ENCODE data around the gene GAS7. TPM values are rescaled to one million over a fixed set of nuclear protein-coding genes. Genes with fewer than 3 reads are reported as not detected.
A peak's percentile ranks its signal among the peaks of the same experiment; 100 is the strongest.
"Not testable (repeated sequence)": the region's sequence is repeated elsewhere in the genome, so short reads cannot be mapped to it uniquely, and the experiment has no call there.

Gene GAS7
- total RNA-seq, 1 experiment from 2014 or later, result 14.3 TPM

DNA sequence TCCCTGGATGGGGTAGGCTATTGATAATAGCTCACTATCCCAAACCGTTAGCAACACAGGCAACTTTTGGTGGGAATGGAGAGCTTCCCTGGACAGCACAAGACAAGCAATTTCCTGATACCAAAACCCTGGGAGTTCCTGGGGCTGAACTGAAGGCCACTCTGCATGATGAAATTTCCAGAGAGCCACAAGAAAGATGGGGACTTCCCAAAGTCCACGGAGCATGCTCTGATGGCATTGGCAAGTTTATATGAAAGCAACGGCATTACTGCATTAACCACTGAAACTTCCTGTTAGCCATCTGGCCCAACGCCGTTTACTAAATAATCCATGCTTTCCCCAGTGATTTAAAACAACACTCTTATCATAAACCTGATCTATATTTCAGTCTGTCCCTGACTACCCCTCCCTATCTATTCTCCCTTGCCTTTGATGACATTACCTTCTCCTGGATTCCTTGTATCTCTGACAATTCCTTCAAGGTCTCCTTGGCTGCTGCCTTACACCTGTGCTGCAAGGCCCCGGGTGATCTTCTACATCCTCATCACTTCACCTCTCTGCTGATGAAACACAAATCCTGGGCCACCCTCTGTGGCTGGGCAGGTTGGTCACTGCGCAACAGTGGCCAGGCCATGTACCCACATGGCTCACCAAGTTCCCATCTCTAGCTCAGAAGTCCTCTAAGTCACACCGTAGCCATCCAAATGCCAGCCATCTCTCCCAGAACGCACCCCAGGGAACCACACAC, 184.9 kb downstream of the GAS7 start:
- in situ Hi-C loops (cut with HindIII; ENCODE audit: low sequenced_read_pairs), result no loop called here
- DNase-seq (ENCODE audit: low spot score), result no peak

DNA sequence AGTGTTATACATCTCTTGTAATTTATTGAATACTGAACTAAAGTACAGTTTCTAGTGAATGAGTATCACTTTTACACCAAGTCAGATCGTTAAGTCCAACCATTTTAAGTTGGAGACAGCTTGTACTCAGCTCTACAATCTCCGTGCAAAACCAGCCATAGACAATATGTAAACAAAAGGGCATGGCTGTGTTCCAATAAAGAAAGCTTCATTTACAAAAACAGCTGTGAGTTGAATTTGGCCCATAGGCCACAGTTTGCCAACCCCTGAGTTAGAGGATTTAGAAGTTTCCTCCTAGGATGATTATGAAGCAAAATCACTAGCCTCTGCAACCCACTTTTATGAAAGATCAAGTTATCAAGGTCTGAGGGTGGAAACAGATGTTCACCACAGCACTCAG, 187.7 kb downstream of the GAS7 start:
- no peak for DNase-seq (ENCODE audit: low spot score)
- in situ Hi-C loops (cut with HindIII; ENCODE audit: low sequenced_read_pairs), result no loop called here

DNA sequence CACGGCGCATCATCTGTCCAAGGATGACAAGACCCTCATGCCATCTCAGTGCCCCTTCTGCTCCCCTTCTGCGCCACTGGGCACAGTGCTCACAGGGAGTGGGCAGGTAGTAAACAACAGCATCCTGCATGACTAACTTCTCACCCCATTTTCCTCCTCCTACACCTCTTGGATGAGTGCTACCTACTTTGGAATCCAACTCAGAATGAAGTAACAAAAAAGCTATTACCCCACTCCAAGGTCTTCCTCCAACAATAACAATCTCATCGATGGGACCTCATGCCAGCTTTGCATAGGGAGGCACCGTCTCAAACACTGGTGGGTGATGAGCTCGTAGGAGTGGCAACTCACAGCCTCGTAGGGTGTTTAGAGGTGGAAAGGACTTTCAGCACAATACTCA, 194.7 kb downstream of the GAS7 start:
- DNase-seq (ENCODE audit: low spot score), result no peak
- in situ Hi-C loops (cut with HindIII; ENCODE audit: low sequenced_read_pairs), result no loop called here

DNA sequence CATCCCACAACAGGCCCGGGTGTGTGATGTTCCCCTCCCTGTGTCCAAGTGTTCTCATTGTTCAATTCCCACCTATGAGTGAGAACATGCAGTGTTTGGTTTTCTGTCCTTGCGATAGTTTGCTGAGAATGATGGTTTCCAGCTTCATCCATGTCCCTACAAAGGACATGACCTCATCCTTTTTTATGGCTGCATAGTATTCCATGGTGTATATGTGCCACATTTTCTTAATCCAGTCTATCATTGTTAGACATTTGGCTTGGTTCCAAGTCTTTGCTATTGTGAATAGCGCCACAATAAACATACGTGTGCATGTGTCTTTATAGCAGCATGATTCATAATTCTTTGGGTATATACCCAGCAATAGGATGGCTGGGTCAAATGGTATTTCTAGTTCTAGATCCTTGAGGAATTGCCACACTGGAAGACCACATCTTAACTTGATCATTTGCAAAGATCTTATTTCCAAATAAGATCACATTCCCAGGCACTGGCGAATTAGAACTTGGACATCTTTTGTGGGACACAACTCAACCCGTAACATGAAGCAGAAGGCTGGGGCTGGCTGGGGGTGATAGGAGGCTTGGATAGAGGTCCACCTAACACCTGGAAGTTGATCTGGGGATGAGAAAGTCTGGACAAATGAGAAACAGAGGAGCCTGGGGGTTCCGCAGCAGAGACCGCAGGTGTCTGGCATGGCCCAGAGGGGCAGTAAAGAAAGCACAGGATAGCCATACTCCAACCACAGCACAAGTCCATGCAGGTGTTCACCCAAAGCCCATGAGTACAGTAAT, 195.6 kb downstream of the GAS7 start:
- DNase-seq (ENCODE audit: low spot score); in situ Hi-C loops (cut with HindIII; ENCODE audit: low sequenced_read_pairs): not testable (repeated sequence)

DNA sequence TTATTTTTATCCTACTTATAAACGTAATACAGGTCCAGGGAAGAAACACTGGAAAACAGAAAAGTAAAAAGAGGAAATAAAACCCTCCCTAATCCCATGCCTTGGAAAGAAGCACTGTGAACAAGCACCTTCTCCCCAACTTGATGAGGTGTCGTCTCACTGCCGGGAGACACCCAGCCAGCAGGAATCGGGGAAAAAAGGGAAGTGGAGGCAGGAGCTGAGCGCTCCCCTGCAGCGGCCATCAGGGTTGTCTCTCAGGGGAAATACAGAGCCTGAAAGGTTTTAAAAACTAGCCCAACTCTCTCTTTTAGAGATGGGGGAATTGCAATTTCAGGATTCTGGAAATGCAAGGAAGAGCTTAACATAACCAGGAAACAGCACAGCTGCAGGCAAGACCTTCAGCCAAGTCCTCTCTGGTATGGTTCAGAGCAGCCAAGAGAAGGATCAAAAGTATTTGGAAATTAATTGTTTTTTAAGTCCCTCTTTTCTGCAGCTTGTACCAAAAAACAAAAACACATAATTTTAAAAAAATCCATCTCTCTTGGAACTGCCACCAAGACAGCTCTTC, 197.0 kb downstream of the GAS7 start:
- DNase-seq (ENCODE audit: low spot score), result no peak
- in situ Hi-C loops (cut with HindIII; ENCODE audit: low sequenced_read_pairs), result no loop called here

DNA sequence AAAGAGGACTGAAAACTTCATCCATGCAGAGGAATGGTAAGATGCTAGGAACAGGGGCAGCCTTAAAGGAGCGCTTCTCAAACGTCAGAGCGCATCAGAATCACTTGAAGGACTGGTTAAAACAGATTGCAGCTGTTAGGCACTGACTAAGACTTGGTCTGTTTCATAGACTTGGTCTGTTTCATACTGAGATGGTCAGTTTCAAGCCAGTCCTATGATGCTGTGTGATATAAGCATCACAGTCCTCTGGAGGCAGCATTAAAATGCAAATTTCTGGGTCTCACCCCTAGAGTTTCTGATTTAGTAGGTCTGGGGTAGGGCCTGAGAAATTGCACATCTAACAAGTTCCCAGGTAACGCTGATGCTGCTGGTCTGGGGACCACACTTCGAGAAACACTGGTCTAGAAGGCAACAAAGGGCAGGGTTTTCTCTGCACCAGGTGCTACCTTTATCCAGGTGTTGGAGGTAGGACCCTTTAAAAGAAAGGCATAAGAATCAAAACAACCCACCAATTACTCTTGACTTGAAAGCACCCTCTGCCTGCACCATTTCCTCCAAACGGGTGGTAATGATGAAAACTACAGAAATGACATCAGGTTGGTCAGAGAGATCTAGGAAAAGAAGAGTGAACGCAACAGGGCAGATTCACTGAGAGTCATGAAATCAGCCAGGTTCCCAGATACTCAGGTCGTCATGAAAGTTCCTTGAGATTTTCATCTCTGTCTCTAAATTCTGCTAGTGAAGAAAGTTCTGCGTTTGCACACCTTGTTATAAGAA, 198.3 kb downstream of the GAS7 start:
- in situ Hi-C loops (cut with HindIII; ENCODE audit: low sequenced_read_pairs), result no loop called here
- no peak for DNase-seq (ENCODE audit: low spot score)

DNA sequence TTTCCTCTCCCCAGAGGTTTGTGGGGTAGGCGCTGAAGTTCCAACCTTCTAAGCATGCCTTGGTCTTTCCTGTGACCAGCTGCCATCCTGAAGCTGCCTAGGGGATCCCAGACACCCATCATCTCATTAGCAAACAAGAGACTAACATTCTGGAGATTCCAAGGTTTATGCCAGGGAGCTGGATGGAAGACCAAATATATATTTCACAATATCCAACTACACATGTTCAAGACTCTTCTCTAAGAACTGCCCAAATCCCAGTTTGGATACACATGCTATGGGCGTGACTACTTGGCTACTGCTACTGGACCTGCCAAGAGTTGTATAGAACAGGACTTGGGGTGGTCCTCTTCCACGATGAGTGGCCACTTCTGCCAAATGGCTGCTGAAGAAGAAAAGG, 200.3 kb downstream of the GAS7 start:
- DNase-seq (ENCODE audit: low spot score), result no peak

DNA sequence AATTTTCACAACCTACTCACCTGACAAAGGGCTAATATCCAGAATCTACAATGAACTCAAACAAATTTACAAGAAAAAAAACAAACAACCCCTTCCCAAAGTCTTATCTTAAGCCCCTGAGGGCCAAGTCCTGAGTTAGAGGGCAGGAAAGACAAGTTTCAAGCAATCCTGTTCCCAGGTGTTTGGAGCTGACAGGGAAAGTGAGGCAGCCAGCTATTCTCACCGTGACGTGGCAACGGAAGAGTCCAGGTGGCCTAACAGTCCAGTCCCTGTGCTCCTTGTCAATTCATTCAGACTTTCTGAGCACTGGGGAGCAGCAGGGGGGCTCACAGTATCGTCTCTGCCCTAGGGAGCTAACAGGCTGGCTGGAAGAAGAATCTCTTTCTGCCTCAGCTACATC, 203.6 kb downstream of the GAS7 start:
- in situ Hi-C loops (cut with HindIII; ENCODE audit: low sequenced_read_pairs), result no loop called here
- DNase-seq (ENCODE audit: low spot score), result no peak

More for the DNA sequence above, 200.3 kb downstream of the GAS7 start:
- in situ Hi-C loops (cut with HindIII; ENCODE audit: low sequenced_read_pairs), result no loop called here

DNA sequence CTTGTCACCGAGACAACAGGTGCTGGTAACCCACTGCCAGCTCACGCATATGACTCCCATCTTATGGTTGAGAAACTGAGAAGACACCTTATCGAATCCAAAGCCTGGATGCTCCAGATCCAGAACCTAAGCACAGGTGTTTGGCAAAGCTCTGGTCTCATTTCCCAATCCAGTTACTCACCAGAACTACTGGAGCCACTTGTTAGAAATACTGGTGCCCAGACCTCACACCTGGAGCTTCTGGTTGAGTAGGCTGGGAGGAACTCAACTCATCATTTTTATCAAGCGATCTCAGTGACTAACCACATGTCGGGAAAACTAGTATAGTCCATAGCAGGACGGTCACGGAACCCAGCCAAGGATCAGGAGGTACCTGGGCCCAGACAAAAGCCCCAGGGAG, 206.6 kb downstream of the GAS7 start:
- DNase-seq (ENCODE audit: low spot score), result no peak
- in situ Hi-C loops (cut with HindIII; ENCODE audit: low sequenced_read_pairs), result no loop called here

DNA sequence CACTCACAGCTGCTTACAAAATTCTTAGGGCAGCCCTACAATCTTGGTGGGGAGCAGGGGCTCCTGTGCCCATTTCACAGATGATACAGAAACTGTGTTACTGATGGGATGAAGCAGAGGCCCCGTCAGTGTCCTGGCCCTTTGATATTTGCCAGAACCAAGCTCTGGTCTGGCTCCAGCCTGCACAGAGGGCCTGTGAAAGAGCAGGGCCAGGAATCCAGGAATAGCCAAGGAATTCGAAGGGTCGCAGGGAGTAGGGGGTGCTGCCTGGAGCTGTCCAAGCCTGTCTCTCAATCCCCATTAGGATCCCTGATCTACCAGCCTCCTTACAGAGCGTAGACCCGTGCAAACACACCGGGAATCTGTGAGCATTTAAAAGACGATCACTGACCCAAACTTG, 207.1 kb downstream of the GAS7 start:
- DNase-seq (ENCODE audit: low spot score), result no peak
- in situ Hi-C loops (cut with HindIII; ENCODE audit: low sequenced_read_pairs), result no loop called here

DNA sequence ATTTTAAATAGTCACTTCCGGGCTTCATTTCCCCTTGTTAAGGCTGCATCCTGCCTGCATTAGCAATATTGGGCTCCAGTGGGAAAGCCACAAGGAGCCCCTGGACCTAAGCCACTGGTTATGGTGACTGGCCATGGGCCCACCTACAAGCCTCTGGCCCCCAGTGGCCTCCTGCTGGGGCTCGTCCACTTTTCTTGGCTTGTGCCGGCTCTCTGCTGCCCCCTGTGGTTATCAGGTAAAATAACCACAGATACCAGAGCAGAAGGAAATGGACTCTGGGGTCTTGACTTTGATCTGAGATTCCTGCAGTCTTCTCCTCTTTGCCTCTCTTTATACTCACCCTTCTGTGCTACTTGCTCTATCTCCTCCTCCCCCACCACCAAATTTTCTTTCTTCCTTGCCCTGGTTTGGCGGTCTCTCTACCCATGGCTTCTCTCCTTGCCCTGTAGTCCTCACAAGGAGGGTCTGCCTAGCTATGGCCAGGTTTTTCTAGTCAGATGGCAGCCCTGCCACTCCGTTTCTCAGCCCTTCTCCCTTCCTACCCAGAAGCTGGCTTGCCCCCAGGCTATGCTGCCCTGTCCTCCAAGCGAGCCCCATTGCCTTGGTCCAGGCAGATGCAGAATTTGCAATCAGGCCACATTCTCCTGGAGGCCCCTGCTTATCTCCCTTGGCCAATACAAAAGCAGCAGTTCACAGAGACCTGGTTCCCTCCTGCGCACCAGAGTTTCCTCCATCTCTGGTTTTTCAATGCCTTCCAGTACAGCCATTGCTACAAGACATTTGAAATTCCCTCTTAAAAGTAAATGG, 210.4 kb downstream of the GAS7 start:
- in situ Hi-C loops (cut with HindIII; ENCODE audit: low sequenced_read_pairs), result no loop called here
- DNase-seq (ENCODE audit: low spot score), result peak; percentile 33

DNA sequence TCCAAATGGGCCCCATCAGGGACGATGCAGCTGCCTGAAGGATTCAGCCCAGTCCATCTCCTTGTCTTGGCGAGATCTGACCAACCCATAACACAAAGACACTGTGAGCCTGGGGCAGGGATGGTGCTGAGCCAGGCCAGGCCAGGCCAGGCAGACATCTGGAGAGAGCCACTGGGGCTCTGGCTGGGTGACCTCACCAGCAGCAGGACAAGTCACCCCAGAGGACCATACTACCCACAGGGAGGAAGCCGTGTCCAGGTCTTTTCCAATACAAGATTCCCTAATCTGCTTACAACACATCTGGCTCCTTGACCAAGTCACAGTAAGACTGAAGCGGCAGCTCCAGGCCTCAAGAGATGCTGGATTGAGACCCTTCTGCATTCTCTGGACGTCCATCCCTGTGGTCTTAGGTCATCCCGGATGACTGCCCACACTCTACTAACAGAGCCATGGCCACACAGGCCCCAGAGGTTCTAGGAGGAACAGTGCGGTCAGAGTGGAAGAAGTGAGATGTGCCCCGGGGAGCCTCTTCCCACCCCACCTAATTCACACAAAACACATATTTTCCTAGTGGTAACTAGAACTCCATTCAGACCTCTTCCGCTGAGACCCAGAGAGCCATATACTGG, 211.5 kb downstream of the GAS7 start:
- in situ Hi-C loops (cut with HindIII; ENCODE audit: low sequenced_read_pairs), result no loop called here
- DNase-seq (ENCODE audit: low spot score), result no peak

DNA sequence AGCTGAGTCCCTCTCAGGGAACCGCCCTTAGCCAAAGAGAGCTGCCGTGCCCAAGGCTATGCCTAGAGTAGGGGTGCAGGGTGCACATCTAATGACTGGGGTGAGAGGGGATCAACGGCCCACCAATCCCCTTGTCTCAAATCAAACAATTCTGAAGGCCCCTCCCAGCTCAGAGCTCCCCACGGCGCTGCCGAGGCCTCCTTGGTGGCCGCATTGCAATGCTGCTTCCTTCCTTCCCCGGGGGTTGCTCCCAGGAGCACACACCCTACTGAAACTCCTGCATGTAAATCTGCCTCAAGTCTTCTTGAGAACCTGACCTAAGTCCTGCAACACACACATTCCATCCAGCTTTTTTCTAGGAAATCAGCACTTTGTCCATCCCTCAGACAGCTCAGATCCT, 212.8 kb downstream of the GAS7 start:
- in situ Hi-C loops (cut with HindIII; ENCODE audit: low sequenced_read_pairs), result no loop called here
- DNase-seq (ENCODE audit: low spot score), result no peak

DNA sequence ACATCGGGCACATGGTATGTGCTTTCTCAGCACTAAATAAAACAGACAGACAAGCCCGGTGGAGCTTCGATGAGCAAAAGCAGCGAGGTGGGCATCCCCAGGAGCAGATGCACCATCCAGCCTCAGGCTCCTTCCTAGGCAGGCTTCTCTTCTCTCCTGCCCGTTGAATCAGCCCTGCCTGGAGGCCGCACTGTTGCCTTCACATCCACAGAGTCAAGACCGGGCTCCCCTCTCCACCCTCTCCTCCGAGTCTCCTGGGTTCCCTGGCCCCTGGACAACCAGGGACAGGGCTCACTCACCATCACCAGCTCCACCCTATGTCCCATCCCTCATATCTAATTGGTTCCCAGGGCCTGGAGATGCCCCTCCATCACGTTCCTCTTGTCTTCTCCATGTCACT, 213.6 kb downstream of the GAS7 start:
- DNase-seq (ENCODE audit: low spot score), result no peak
- in situ Hi-C loops (cut with HindIII; ENCODE audit: low sequenced_read_pairs), result no loop called here

DNA sequence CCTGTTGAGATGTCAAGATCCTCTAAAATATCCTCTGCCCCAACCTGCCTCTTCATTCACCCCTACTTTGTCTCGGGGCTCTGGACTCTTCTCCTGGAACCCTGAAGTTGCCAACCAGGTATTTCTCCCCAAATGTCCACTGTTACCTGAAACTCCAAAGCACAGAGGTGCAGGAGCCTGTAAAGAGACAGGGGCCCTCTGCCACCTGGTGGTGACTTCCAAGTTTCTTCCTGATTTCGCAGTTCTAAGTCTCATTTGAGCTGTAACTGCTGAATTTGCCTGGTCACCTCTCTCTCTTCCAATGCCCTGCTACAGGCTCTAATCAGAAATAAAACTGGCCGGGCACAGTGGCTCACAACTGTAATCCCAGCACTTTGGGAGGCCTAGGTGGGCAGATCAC, 216.2 kb downstream of the GAS7 start:
- in situ Hi-C loops (cut with HindIII; ENCODE audit: low sequenced_read_pairs), result no loop called here
- DNase-seq (ENCODE audit: low spot score), result peak; percentile 88

DNA sequence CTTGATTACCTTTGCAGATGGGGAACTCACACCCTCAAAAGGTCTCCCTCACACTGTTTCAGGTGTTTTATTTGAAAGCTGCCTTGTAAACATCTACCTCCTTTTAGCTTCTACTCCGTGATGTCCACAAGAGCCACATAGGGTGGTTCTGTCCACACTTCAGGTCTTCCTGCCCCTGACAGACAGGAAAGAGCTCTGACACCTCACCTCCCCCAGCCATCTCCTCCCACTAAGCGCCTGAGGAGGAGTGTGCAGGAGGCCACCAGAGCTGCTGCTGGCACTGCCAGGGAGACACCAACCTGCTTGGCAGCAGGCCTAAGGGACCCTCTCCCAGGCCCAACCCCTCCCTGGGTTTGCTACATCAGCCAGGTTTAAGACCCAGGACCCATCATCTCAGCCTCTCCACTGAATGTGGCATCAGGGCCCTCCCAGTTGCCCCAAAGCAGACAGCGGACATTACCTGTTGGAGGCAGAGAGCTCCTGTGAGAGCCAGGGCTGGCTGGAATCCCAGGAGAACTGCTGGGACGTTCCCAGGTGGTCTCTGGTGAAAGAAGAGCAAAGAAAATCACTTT, 217.0 kb downstream of the GAS7 start:
- no peak for DNase-seq (ENCODE audit: low spot score)
- in situ Hi-C loops (cut with HindIII; ENCODE audit: low sequenced_read_pairs), result no loop called here

DNA sequence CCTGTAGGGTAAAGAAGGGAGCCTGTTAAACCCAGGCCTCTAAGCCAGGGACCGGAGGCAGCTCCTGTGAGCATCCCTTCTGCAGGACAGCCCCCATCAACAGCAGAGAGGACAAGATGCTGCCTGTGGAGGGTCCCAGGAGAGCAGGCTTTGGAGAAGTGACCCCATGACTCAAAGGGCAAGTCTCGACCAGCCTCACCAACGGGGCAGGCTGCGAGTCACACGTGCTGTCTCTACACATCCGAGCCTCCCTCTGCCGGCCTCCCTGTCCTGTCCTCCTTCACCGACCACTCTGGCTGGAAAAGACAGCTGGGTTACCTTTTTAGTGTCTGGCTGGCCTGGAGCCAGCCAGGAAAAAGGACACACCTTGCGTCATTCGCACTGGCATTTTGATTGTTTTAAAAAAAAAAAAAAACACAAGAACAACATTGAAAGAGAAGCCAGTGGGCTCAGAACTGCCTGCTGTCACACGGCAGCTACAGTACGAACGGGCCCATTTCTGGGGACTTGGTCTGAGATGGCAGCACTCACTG, 218.9 kb downstream of the GAS7 start:
- in situ Hi-C loops (cut with HindIII; ENCODE audit: low sequenced_read_pairs), result no loop called here
- DNase-seq (ENCODE audit: low spot score), result no peak

DNA sequence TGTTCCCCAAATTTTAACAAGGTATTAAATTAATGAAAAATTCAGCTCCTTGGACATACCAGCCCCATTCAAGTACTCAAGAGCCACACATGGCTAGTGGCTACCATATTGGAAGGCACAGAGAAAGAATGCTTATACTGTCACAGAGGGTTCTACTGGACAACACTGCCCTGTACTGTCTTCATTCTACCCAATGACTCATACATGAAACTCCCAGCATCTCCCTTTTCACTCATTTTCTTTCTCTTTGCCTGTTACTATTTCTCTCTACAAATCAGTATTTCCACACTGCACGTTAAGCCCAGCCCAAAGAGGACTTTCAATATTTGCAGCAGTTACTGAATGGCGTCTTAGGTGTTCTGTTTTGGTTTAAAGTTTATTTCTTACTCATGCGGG, 221.2 kb downstream of the GAS7 start:
- in situ Hi-C loops (cut with HindIII; ENCODE audit: low sequenced_read_pairs), result no loop called here
- DNase-seq (ENCODE audit: low spot score), result no peak

Measured in G401 (cell line).